ENCODE data around the gene GPRIN1.

The GPRIN1 gene

DNA sequence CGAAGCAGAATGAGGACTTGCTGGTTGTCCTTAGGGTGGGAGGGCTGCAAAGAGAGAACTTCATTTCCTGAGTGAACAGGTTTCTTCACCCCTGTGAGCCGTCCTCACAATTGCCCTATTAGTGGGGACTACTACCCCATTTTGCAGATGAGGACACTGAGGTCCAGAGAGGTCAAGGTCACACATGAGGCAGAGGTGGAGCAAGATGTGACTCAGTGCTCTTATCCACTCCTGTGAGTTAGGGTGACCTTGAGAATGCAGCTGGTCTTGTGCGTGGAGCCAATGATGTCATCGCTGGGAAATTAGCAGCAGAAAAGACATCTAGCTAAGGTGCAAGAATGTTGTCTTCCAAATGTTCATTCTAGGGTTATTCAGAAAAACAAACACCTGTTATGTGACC, 26.9 kb downstream of the GPRIN1 start:
- no peaks in the 10 kb centered on the region for H4K20me1 ChIP-seq (ENCODE audit: insufficient read depth, low read length)
- TF ChIP-seq CTCF (IDR thresholded peaks at IDR 0.05; ENCODE audit: low read depth, low read length) (no peak), EZH2phosphoT487 (IDR thresholded peaks at IDR 0.05; ENCODE audit: low read depth) (no peak)
- H3K27ac ChIP-seq (ENCODE audit: low read length), result no peak overlapping the region
- H3K4me3 ChIP-seq (ENCODE audit: low read length), result no peak overlapping the region
- H3K36me3 ChIP-seq (replicated peaks; ENCODE audit: low read depth, low read length), result no peaks in the 10 kb centered on the region
- H3K4me2 ChIP-seq (ENCODE audit: low read length), result no peak overlapping the region
- H3K9ac ChIP-seq (ENCODE audit: low read length), result no peak overlapping the region
- H2AFZ ChIP-seq (ENCODE audit: low read depth, low read length), result no peak overlapping the region
- no peaks in the 10 kb centered on the region for H3K4me1 ChIP-seq (ENCODE audit: low read length)
- H3K27me3 ChIP-seq (ENCODE audit: low read depth, low read length), result no peaks in the 10 kb centered on the region
- H3K9me3 ChIP-seq (ENCODE audit: insufficient read depth, low read length), result no peaks in the 10 kb centered on the region
- H3K79me2 ChIP-seq (ENCODE audit: low read length), result no peaks in the 10 kb centered on the region

DNA sequence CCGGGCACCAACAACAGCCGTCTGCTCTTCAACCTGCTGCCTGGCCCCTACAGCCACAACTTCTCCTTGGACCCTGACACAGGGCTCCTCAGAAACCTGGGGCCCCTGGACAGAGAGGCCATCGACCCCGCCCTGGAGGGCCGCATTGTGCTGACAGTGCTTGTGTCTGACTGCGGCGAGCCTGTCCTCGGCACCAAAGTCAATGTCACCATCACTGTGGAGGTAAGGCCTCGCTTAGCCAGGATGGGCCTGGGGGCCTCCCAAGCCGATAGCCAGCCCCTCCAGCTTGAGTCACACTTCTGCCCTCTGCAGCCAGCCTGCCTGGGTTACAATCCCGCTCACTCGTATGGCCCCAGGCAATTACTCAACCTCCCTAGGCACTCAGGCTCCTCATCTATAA, 28.6 kb downstream of the GPRIN1 start:
- Histone ChIP-seq H3K79me2 (ENCODE audit: low read length) (no peaks in the 10 kb centered on the region), H3K4me1 (ENCODE audit: low read length) (no peaks in the 10 kb centered on the region), H3K27ac (ENCODE audit: low read length) (no peak overlapping the region), H3K4me3 (ENCODE audit: low read length) (no peak overlapping the region), H2AFZ (ENCODE audit: low read depth, low read length) (no peak overlapping the region), H3K27me3 (ENCODE audit: low read depth, low read length) (no peaks in the 10 kb centered on the region), H3K36me3 (replicated peaks; ENCODE audit: low read depth, low read length) (no peaks in the 10 kb centered on the region), H3K4me2 (ENCODE audit: low read length) (no peak overlapping the region), H3K9ac (ENCODE audit: low read length) (no peak overlapping the region), H4K20me1 (ENCODE audit: insufficient read depth, low read length) (no peaks in the 10 kb centered on the region), H3K9me3 (ENCODE audit: insufficient read depth, low read length) (no peaks in the 10 kb centered on the region)
- TF ChIP-seq EZH2phosphoT487 (IDR thresholded peaks at IDR 0.05; ENCODE audit: low read depth), result no peak
- TF ChIP-seq CTCF (IDR thresholded peaks at IDR 0.05; ENCODE audit: low read depth, low read length), result no peak

DNA sequence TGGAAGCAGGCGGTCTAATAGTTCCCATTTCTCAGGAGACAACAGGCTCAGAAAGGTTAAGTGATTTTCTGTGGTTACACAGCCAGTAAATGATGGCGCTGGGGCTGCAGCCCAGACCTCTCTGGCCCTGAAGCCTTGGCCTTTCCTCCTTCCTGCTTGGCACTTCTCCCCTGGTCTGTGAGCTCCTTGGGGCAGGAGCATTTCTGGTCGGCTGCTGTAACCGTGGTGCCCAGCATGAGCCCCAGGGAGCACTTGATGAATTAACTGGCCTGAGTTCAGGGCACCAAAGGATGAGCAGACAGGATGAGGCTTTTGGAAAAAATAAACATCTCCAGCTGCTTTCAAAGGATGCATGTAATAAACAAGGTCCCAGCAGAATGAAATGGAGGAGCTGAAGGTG, 30.6 kb downstream of the GPRIN1 start:
- H3K27me3 ChIP-seq (ENCODE audit: low read depth, low read length), result no peaks in the 10 kb centered on the region
- H3K4me2 ChIP-seq (ENCODE audit: low read length), result no peak overlapping the region
- TF ChIP-seq EZH2phosphoT487 (IDR thresholded peaks at IDR 0.05; ENCODE audit: low read depth) (no peak), CTCF (IDR thresholded peaks at IDR 0.05; ENCODE audit: low read depth, low read length) (no peak)
- no peak overlapping the region for H3K4me3 ChIP-seq (ENCODE audit: low read length)
- H3K9ac ChIP-seq (ENCODE audit: low read length), result no peak overlapping the region
- H3K27ac ChIP-seq (ENCODE audit: low read length), result no peak overlapping the region
- H2AFZ ChIP-seq (ENCODE audit: low read depth, low read length), result no peak overlapping the region
- no peaks in the 10 kb centered on the region for H3K36me3 ChIP-seq (replicated peaks; ENCODE audit: low read depth, low read length)
- H4K20me1 ChIP-seq (ENCODE audit: insufficient read depth, low read length), result no peaks in the 10 kb centered on the region
- no peaks in the 10 kb centered on the region for H3K9me3 ChIP-seq (ENCODE audit: insufficient read depth, low read length)
- no peaks in the 10 kb centered on the region for H3K79me2 ChIP-seq (ENCODE audit: low read length)
- no peaks in the 10 kb centered on the region; the same call in 1 of the 2 replicates for H3K4me1 ChIP-seq (ENCODE audit: low read length)

DNA sequence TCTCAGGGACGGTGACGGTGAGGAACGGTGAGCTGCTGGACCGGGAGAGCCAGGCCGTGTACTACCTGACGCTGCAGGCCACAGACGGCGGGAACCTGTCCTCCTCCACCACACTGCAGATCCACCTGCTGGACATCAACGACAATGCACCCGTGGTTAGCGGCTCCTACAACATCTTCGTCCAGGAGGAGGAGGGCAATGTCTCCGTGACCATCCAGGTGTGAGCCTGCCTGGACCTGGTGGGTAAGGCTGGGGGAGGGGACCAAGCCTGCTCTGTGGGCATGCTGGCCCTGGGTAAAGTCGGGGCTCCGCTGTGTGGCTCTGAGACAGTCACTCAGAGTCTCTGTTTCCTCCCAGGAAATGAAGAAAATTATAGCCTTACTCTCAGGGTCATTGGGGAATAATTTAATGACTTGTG, 31.6 kb downstream of the GPRIN1 start:
- Histone ChIP-seq H3K36me3 (replicated peaks; ENCODE audit: low read depth, low read length) (no peaks in the 10 kb centered on the region), H3K4me3 (ENCODE audit: low read length) (no peak overlapping the region), H2AFZ (ENCODE audit: low read depth, low read length) (no peak overlapping the region), H3K27ac (ENCODE audit: low read length) (no peak overlapping the region), H3K4me2 (ENCODE audit: low read length) (no peak overlapping the region), H4K20me1 (ENCODE audit: insufficient read depth, low read length) (no peaks in the 10 kb centered on the region), H3K9me3 (ENCODE audit: insufficient read depth, low read length) (no peaks in the 10 kb centered on the region), H3K4me1 (ENCODE audit: low read length) (peaks cover 4% of the 10 kb centered on the region; the same call in 1 of the 2 replicates), H3K79me2 (ENCODE audit: low read length) (no peaks in the 10 kb centered on the region), H3K27me3 (ENCODE audit: low read depth, low read length) (no peaks in the 10 kb centered on the region), H3K9ac (ENCODE audit: low read length) (no peak overlapping the region)
- no peak for TF ChIP-seq CTCF (IDR thresholded peaks at IDR 0.05; ENCODE audit: low read depth, low read length)
- no peak for TF ChIP-seq EZH2phosphoT487 (IDR thresholded peaks at IDR 0.05; ENCODE audit: low read depth)
